GM19240 (cell line): ENCODE data around the gene STH.
A peak's percentile ranks its signal among the peaks of the same experiment; 100 is the strongest.
"Not testable (repeated sequence)": the region's sequence is repeated elsewhere in the genome, so short reads cannot be mapped to it uniquely, and the experiment has no call there.

Experiments used
- DNase-seq: peaks from one replicate; pipeline ENCODE4 v3.0.0; 2011; ENCODE audit warnings: low spot score; ENCODE audit not compliant: insufficient read length

STH gene

GRCh38 chr17:46003907-46004748 lies 5.1 kb downstream of the STH start:
- DNase-seq = no peak

- DNase-seq = not testable (repeated sequence)
These were observed 7.0 kb downstream of the STH start for GRCh38 chr17:46006082-46006481.

- DNase-seq = no peak
These were observed 8.5 kb downstream of the STH start for GRCh38 chr17:46007461-46007965.

GRCh38 chr17:46008591-46008990 lies 9.5 kb downstream of the STH start:
- DNase-seq = no peak

GRCh38 chr17:46009681-46010596 lies 10.9 kb downstream of the STH start:
- DNase-seq = no peak

GRCh38 chr17:46010597-46011186 lies 11.6 kb downstream of the STH start:
- DNase-seq = no peak

- DNase-seq = no peak
These were observed 12.9 kb downstream of the STH start for GRCh38 chr17:46011711-46012505.

- DNase-seq = no peak
These were observed 13.5 kb downstream of the STH start for GRCh38 chr17:46012506-46013079.

GRCh38 chr17:46013127-46013501 lies 14.1 kb downstream of the STH start:
- no peak for DNase-seq

GRCh38 chr17:46013502-46014165 lies 14.6 kb downstream of the STH start:
- no peak for DNase-seq

GRCh38 chr17:46019408-46019925 lies 20.4 kb downstream of the STH start:
- not testable (repeated sequence) for DNase-seq

- peak; percentile 52 for DNase-seq
These were observed 21.1 kb downstream of the STH start for GRCh38 chr17:46020023-46020761.

- no peak for DNase-seq
These were observed 21.9 kb downstream of the STH start for GRCh38 chr17:46020998-46021397.

- DNase-seq = not testable (repeated sequence)
These were observed 24.3 kb downstream of the STH start for GRCh38 chr17:46023366-46023765.

GRCh38 chr17:46023783-46024388 lies 24.8 kb downstream of the STH start:
- DNase-seq = no peak

- no peak for DNase-seq
These were observed 25.5 kb downstream of the STH start for GRCh38 chr17:46024590-46024989.

- no peak for DNase-seq
These were observed 26.0 kb downstream of the STH start for GRCh38 chr17:46025060-46025459.

GRCh38 chr17:46025510-46026165 lies 26.6 kb downstream of the STH start:
- no peak for DNase-seq
